ENCODE results near the gene ARMC3.

The ARMC3 gene

DNA sequence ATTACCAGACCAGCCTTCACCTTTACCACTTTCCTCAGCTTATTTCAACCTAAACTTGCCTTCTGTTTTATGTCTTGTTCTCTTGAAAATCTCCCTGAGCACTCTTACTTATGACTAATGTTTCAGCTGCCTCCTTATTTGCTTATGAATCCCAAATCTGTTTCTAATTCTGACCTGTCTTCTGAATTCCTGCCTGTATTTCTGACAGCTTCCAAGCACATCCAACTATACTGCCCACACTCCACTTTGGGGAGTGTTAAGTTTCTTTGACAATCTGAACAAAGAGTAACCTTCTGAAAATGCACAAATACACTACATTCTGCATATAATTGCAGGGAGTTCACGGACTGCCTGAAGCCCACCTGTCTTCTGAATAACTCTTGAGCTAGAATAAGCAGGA, 48.7 kb downstream of the ARMC3 start:
- no peaks in the 10 kb centered on the region for H3K36me3 ChIP-seq (ENCODE audit: insufficient read depth, low read length)
- H3K9ac ChIP-seq (ENCODE audit: low read depth, low read length): no peak overlapping the region
- no peak overlapping the region for H3K4me3 ChIP-seq (ENCODE audit: low read length)
- H3K27ac ChIP-seq (ENCODE audit: low read depth, low read length): no peak overlapping the region
- no peaks in the 10 kb centered on the region for H3K27me3 ChIP-seq (ENCODE audit: insufficient read depth, low read length)
- H3K9me3 ChIP-seq (ENCODE audit: insufficient read depth, low read depth, low read length): no peaks in the 10 kb centered on the region
- H3K4me1 ChIP-seq (ENCODE audit: insufficient read depth, low read length): peaks cover 13% of the 10 kb centered on the region
- WGBS: 93% methylated on average over 1 of the region's 1 CpG

DNA sequence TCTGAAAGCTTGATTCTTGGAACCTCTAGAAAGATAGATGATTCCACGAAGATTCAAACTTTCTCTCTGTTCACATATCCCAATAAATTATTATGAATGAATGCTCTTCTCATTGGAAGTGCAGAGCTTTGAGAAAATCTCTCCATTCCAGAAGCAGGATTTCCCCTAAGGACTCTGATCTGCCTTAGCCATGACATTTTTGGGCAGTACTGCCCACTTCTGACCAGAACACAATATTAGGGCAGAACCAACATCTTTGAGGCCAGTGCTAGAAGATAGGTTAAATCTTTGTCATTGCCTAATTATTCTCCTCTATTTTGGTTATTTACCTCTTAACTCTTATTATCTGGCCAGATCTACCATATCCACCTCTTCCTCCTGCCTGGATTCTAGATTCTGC, 49.9 kb downstream of the ARMC3 start:
- Histone ChIP-seq H3K9ac (ENCODE audit: low read depth, low read length) (no peak overlapping the region), H3K36me3 (ENCODE audit: insufficient read depth, low read length) (no peaks in the 10 kb centered on the region), H3K9me3 (ENCODE audit: insufficient read depth, low read depth, low read length) (no peaks in the 10 kb centered on the region), H3K27ac (ENCODE audit: low read depth, low read length) (no peak overlapping the region), H3K4me1 (ENCODE audit: insufficient read depth, low read length) (peaks cover 15% of the 10 kb centered on the region), H3K4me3 (ENCODE audit: low read length) (no peak overlapping the region), H3K27me3 (ENCODE audit: insufficient read depth, low read length) (no peaks in the 10 kb centered on the region)
- whole genome bisulfite sequencing: no CpG with 5 or more reads among the region's 1 CpG

DNA sequence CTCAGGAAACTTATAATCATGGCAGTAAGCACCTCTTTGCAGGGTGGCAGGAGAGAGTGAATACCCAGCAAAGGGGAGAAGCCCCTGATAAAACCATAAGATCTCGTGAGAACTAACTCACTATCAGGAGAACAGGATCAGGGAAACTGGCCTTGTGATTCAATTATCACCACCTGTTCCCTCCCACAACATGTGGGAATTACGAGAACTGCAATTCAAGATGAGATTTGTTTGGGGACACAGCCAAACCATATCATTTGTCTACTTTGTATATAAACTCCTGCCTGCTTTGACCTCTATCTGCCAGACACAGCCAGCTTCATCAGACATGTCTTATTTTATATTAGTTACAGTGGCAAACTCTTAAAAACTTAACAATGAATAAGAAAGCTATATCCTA, 50.4 kb downstream of the ARMC3 start:
- 96% methylated on average over 2 of the region's 2 CpGs for WGBS
- no peaks in the 10 kb centered on the region for H3K27me3 ChIP-seq (ENCODE audit: insufficient read depth, low read length)
- no peaks in the 10 kb centered on the region for H3K9me3 ChIP-seq (ENCODE audit: insufficient read depth, low read depth, low read length)
- no peak overlapping the region for H3K9ac ChIP-seq (ENCODE audit: low read depth, low read length)
- H3K36me3 ChIP-seq (ENCODE audit: insufficient read depth, low read length): no peaks in the 10 kb centered on the region
- H3K4me3 ChIP-seq (ENCODE audit: low read length): no peak overlapping the region
- H3K27ac ChIP-seq (ENCODE audit: low read depth, low read length): no peak overlapping the region
- H3K4me1 ChIP-seq (ENCODE audit: insufficient read depth, low read length): peaks cover 15% of the 10 kb centered on the region

DNA sequence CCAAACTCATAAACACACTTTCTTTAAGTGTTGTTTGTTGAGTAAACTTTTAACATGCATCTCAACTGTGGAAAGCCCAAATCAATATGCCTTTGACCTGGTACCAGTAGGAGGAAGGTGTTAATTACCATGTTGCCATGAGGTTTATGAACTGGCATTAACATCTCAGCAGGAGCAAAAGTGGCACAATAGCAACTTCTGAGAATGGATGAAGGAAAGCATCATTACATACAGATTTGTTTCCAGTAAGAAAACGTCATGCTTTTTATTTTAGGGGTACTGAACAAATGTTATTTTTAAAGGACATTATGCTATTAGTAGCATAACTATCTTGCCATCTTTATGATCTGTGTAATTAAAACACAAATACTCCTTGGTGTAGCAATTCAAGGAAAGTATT, 51.1 kb downstream of the ARMC3 start:
- H3K27ac ChIP-seq (ENCODE audit: low read depth, low read length): no peak overlapping the region
- H3K9ac ChIP-seq (ENCODE audit: low read depth, low read length): no peak overlapping the region
- no peaks in the 10 kb centered on the region for H3K9me3 ChIP-seq (ENCODE audit: insufficient read depth, low read depth, low read length)
- H3K27me3 ChIP-seq (ENCODE audit: insufficient read depth, low read length): no peaks in the 10 kb centered on the region
- WGBS: no CpG with 5 or more reads among the region's 1 CpG
- no peak overlapping the region for H3K4me3 ChIP-seq (ENCODE audit: low read length)
- peaks cover 15% of the 10 kb centered on the region for H3K4me1 ChIP-seq (ENCODE audit: insufficient read depth, low read length)
- H3K36me3 ChIP-seq (ENCODE audit: insufficient read depth, low read length): no peaks in the 10 kb centered on the region

DNA sequence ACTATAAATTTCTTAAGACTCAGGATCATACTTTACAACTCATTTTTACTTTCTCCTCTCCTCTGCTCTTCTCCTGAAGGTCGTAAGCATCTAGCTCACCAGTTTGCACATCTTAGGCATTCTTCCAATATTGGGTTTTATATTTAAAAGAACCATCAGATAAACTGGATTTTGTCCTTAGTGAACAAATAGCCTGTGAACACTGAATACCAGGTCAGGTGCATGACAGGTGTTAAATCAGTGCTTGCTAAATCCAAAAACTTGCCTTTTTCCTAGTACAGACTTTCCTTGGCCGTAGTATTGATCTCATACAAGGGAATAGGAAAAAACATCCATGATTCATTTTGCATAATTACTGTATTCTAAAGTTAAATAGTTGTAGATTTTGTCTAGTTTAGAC, 53.0 kb downstream of the ARMC3 start:
- Histone ChIP-seq H3K27ac (ENCODE audit: low read depth, low read length) (no peak overlapping the region), H3K4me3 (ENCODE audit: low read length) (no peak overlapping the region), H3K4me1 (ENCODE audit: insufficient read depth, low read length) (peaks cover 15% of the 10 kb centered on the region), H3K36me3 (ENCODE audit: insufficient read depth, low read length) (no peaks in the 10 kb centered on the region), H3K27me3 (ENCODE audit: insufficient read depth, low read length) (no peaks in the 10 kb centered on the region), H3K9me3 (ENCODE audit: insufficient read depth, low read depth, low read length) (no peaks in the 10 kb centered on the region), H3K9ac (ENCODE audit: low read depth, low read length) (no peak overlapping the region)
- 86% methylated on average over 2 of the region's 2 CpGs for WGBS

DNA sequence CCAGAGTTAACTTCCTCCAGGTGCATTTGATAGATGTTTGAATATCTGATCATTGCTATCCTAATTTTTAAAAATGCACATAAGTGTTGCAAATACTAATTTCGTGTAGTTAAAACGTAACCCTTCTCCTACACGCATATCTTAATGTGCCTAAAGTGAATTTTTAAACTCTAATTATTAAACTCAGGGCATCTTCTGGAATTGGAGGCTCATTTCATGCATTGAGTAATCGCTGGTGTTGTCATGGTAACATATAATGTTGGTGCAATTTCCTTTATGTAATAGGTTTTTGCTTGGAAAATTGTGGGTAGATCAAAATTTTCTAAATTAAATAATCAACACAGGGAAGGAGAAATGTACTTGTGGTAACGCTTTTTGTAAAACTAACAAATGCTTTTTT, 56.2 kb downstream of the ARMC3 start:
- Histone ChIP-seq H3K4me1 (ENCODE audit: insufficient read depth, low read length) (peaks cover 7% of the 10 kb centered on the region; the same call in 1 of the 2 replicates), H3K36me3 (ENCODE audit: insufficient read depth, low read length) (no peaks in the 10 kb centered on the region), H3K9me3 (ENCODE audit: insufficient read depth, low read depth, low read length) (no peaks in the 10 kb centered on the region), H3K4me3 (ENCODE audit: low read length) (no peak overlapping the region), H3K27ac (ENCODE audit: low read depth, low read length) (no peak overlapping the region), H3K9ac (ENCODE audit: low read depth, low read length) (no peak overlapping the region), H3K27me3 (ENCODE audit: insufficient read depth, low read length) (no peaks in the 10 kb centered on the region)
- WGBS: 91% methylated on average over 4 of the region's 5 CpGs

DNA sequence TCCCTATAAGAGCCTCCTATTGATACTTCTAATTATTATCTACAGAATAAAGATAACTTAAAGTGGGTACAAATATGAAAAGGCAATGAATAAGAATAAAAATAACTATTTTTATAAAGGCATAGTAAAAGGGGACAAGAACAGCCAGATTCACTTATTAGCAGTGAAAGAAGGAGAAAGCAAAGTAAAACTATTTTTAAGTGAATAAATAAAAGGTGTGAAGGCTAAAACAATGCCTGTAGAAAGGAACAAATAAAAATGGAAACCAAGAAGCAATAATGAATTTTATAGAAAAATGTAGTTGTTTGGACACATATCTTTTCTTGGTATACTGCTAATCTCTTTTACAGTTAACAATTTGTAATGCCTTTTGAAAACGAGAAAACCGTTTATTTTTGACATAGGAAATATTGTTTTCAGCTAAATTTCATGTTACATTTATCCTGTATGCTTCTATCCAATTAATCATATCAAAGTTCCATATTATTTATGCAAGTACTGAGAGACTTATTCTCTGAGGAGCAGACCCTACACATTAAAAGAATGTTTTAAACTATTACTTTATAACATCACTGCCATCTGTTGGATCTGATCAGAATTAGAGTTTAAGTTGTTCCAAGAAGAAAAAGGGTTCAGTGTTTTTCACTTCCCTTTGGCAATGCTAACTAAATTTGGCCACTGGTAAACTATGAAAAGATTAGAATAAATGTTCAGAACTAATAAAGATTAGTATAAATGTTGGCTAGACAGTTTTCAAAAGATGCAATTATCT, 59.1 kb downstream of the ARMC3 start:
- 0 out of 2 replicates have a peak, but pooled peaks cover 5% of the 10 kb centered on the region for H3K4me1 ChIP-seq (ENCODE audit: insufficient read depth, low read length)
- no peak overlapping the region for H3K9ac ChIP-seq (ENCODE audit: low read depth, low read length)
- H3K4me3 ChIP-seq (ENCODE audit: low read length): no peak overlapping the region
- H3K27me3 ChIP-seq (ENCODE audit: insufficient read depth, low read length): no peaks in the 10 kb centered on the region
- no CpG with 5 or more reads among the region's 2 CpGs for WGBS
- H3K9me3 ChIP-seq (ENCODE audit: insufficient read depth, low read depth, low read length): no peaks in the 10 kb centered on the region
- no peaks in the 10 kb centered on the region for H3K36me3 ChIP-seq (ENCODE audit: insufficient read depth, low read length)
- no peak overlapping the region for H3K27ac ChIP-seq (ENCODE audit: low read depth, low read length)

DNA sequence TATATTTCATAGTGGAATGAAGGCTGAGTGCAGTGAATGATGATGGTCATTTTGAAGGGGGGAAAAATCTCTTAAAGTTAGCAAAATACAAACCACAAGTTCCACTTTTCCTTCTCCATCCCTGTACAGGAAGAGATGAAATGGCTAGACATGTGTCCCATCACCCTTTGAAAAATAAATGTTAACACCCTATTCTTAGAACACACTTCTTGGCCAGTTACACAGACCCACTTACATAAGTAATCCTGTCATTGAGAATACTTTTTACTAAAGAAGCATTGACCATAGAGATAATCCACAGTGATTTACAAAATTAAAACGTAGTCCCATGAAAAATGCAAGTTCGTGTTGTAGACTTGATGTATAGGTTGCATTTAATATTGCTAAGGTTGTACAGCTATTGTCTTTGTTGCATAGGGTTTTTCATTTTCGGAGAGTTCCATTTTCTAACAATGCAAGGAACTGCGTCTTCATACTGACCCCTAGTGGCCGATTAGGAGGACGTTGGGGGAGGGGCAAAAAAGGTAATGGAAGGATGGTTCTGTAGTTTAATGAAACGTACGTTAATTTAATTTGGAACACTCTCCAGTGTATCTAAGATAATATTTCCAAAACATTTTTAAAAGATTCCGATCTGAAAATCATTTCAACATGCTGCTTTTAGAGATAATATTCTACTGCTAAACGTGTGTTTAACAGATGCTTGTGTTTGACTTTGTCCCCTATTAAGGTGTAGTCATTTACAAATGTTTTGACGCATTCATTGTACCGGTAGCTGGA, 60.9 kb downstream of the ARMC3 start:
- Histone ChIP-seq H3K4me1 (ENCODE audit: insufficient read depth, low read length) (0 out of 2 replicates have a peak, but pooled peaks cover 6% of the 10 kb centered on the region), H3K9me3 (ENCODE audit: insufficient read depth, low read depth, low read length) (no peaks in the 10 kb centered on the region), H3K36me3 (ENCODE audit: insufficient read depth, low read length) (no peaks in the 10 kb centered on the region), H3K9ac (ENCODE audit: low read depth, low read length) (no peak overlapping the region), H3K4me3 (ENCODE audit: low read length) (no peak overlapping the region), H3K27me3 (ENCODE audit: insufficient read depth, low read length) (no peaks in the 10 kb centered on the region), H3K27ac (ENCODE audit: low read depth, low read length) (no peak overlapping the region)
- 12% methylated on average over 8 of the region's 12 CpGs for WGBS

DNA sequence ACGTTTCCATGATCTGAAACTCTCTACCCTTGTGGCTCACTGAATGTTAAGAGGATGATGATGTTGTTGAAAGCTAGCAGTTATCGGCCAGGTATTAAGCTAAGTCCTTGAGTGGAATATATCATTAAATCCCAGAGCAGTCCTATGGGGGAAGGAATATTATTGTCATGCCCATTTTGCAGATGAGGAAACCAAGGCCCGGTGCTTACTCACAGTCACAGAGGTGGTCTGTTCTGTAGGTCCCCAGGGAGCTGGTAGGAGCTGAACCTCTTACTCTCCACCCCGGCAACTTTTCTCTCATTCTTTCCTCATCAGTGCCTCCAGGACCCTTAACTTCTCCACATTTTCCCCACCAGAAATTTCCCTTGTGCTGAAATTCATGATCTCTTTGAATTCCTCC, 62.6 kb downstream of the ARMC3 start:
- WGBS: 97% methylated on average over 3 of the region's 4 CpGs
- no peaks in the 10 kb centered on the region for H3K27me3 ChIP-seq (ENCODE audit: insufficient read depth, low read length)

DNA sequence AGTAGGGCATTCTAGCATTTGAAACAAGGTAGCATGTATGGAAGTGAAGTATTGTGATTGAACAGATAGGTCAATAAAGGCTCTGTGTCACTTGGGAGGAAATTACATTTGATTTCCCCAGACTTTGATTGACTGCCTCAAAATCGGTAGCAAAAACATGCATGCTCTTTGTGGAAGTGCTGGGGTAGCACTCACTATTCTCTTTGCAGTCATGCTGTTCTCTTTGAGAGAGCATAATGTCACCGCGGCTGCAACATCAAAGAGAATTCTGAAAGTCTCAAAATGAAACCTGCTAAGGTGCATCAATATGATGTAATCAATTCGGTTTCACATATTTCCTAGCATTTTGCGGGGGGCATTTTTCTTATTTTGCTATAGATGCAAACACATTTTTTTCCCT, 64.2 kb downstream of the ARMC3 start:
- no peaks in the 10 kb centered on the region for H3K9me3 ChIP-seq (ENCODE audit: insufficient read depth, low read depth, low read length)
- no peaks in the 10 kb centered on the region for H3K36me3 ChIP-seq (ENCODE audit: insufficient read depth, low read length)
- 83% methylated on average over 4 of the region's 5 CpGs for WGBS
- no peaks in the 10 kb centered on the region for H3K27me3 ChIP-seq (ENCODE audit: insufficient read depth, low read length)
- H3K4me3 ChIP-seq (ENCODE audit: low read length): no peak overlapping the region
- H3K4me1 ChIP-seq (ENCODE audit: insufficient read depth, low read length): 0 out of 2 replicates have a peak, but pooled peaks cover 6% of the 10 kb centered on the region
- H3K9ac ChIP-seq (ENCODE audit: low read depth, low read length): no peak overlapping the region
- no peak overlapping the region for H3K27ac ChIP-seq (ENCODE audit: low read depth, low read length)

More for the DNA sequence above, 62.6 kb downstream of the ARMC3 start:
- 0 out of 2 replicates have a peak, but pooled peaks cover 6% of the 10 kb centered on the region for H3K4me1 ChIP-seq (ENCODE audit: insufficient read depth, low read length)
- no peak overlapping the region for H3K9ac ChIP-seq (ENCODE audit: low read depth, low read length)
- H3K36me3 ChIP-seq (ENCODE audit: insufficient read depth, low read length): no peaks in the 10 kb centered on the region
- no peak overlapping the region for H3K4me3 ChIP-seq (ENCODE audit: low read length)
- no peaks in the 10 kb centered on the region for H3K9me3 ChIP-seq (ENCODE audit: insufficient read depth, low read depth, low read length)
- H3K27ac ChIP-seq (ENCODE audit: low read depth, low read length): no peak overlapping the region

DNA sequence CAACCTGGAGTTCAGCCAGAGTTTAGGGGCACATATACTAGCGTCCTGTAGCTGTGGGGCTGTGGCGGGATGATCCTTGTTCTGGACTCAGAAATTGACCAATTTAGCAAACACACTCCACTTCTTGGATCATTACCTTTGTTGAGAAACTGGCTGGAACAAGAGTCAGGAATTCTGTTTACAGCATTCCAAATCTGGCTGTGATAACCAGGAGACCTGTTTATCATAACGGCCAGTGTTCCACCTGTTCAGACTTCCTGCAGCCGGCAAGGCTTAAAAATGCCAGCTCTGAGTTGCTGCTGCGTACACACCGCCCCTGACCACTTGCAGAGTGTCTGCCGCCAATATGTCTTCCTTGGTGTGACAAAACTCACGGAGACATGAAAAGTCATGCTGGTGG, 64.8 kb downstream of the ARMC3 start:
- whole genome bisulfite sequencing: 91% methylated on average over 8 of the region's 8 CpGs
- H3K36me3 ChIP-seq (ENCODE audit: insufficient read depth, low read length): no peaks in the 10 kb centered on the region
- no peak overlapping the region for H3K9ac ChIP-seq (ENCODE audit: low read depth, low read length)
- 0 out of 2 replicates have a peak, but pooled peaks cover 6% of the 10 kb centered on the region for H3K4me1 ChIP-seq (ENCODE audit: insufficient read depth, low read length)
- no peaks in the 10 kb centered on the region for H3K9me3 ChIP-seq (ENCODE audit: insufficient read depth, low read depth, low read length)
- H3K27ac ChIP-seq (ENCODE audit: low read depth, low read length): no peak overlapping the region
- H3K4me3 ChIP-seq (ENCODE audit: low read length): no peak overlapping the region
- H3K27me3 ChIP-seq (ENCODE audit: insufficient read depth, low read length): no peaks in the 10 kb centered on the region
